ENCODE measurements around the gene MCM8. TPM values are rescaled to one million over a fixed set of nuclear protein-coding genes. Genes with fewer than 3 reads are reported as not detected.

Gene MCM8
- total and polyA plus RNA-seq, 9 of the 15 experiments (the other 6 are each of a cell fraction or from before 2014, with no cell fraction given) = 4.5 to 43.8 (median 25.4) TPM

- 71% methylated on average over 3 of the region's 3 CpGs for WGBS (ENCODE audit: insufficient coverage, low coverage, missing lambda C conversion rate)
- CTCF ChIA-PET (ENCODE audit: low intra/inter-chr PET ratio) = no interaction called here
- BruUV-seq (replicated peaks) = no TSS peak
These were observed 40.5 kb downstream of the MCM8 start for GRCh38 chr20:5990946-5991345.

More at GRCh38 chr20:5990946-5991345, 40.5 kb downstream of the MCM8 start:
- Histone ChIP-seq H3K9ac (ENCODE audit: insufficient read depth in 1 of 2, low read depth in 2 of 2, low read length in 2 of 2) (no peak overlapping the region), H3K9me3 (replicated peaks; ENCODE audit: control insufficient read depth, insufficient read depth, low read depth, low read length) (no peaks in the 10 kb centered on the region), H3K27me3 (ENCODE audit: control insufficient read depth in 2 of 2, insufficient read depth in 2 of 2, low read length in 2 of 2) (no peaks in the 10 kb centered on the region), H4K20me1 (replicated peaks; ENCODE audit: control insufficient read depth, insufficient read depth, low read length) (no peaks in the 10 kb centered on the region), H3K79me2 (ENCODE audit: control insufficient read depth, insufficient read depth, low read length) (no peaks in the 10 kb centered on the region), H3K4me1 (replicated peaks in 1 of 2; ENCODE audit: control insufficient read depth in 2 of 2, insufficient read depth in 2 of 2, low read length in 2 of 2) (no peaks in the 10 kb centered on the region), H3K4me3 (no peak overlapping the region), H3K27ac (ENCODE audit: extremely low read depth, low read depth, low read length) (no peak overlapping the region), H2AFZ (ENCODE audit: low read depth, low read length) (no peak overlapping the region), H3K36me3 (ENCODE audit: control insufficient read depth, insufficient read depth, low read length) (peaks cover 76% of the 10 kb centered on the region), H3K9me1 (ENCODE audit: control insufficient read depth, insufficient read depth, low read length) (no peaks in the 10 kb centered on the region), H3K4me2 (ENCODE audit: insufficient read depth, low read length) (no peak overlapping the region)
- ATAC-seq = no peak
- in situ Hi-C loops (cut with MboI) = no loop called here
- DNase-seq (ENCODE audit: extremely low read depth in 1 of 4, low spot score in 3 of 4) = no peak
- intact Hi-C loops (cut with micrococcal nuclease) = no loop called here
- no peak for FAIRE-seq
- POLR2A ChIA-PET = no interaction called here
- TF ChIP-seq ZFP30 (CRISPR knock-in tag; IDR thresholded peaks at IDR 0.05; ENCODE audit: borderline replicate concordance) (no peak), JUNB (CRISPR knock-in tag; conservative IDR thresholded peaks at IDR 0.05) (no peak), BACH1 (tag; IDR thresholded peaks at IDR 0.05) (no peak), MLLT1 (IDR thresholded peaks at IDR 0.05) (no peak), SMAD2 (IDR thresholded peaks at IDR 0.05; ENCODE audit: low read depth, low read length) (no peak), ZNF165 (CRISPR knock-in tag; IDR thresholded peaks at IDR 0.05; ENCODE audit: borderline replicate concordance) (no peak), ELK3 (CRISPR knock-in tag; IDR thresholded peaks at IDR 0.05) (no peak), U2AF2 (optimal IDR thresholded peaks at IDR 0.05; ENCODE audit: low read depth, low read length) (no peak), HINFP (tag; conservative IDR thresholded peaks at IDR 0.05; ENCODE audit: low read depth) (no peak), ZNF436 (CRISPR knock-in tag; IDR thresholded peaks at IDR 0.05) (no peak), ZNF609 (CRISPR knock-in tag; IDR thresholded peaks at IDR 0.05; ENCODE audit: borderline replicate concordance) (no peak), MECOM (CRISPR knock-in tag; IDR thresholded peaks at IDR 0.05) (no peak), ZNF274 (IDR thresholded peaks at IDR 0.05; ENCODE audit: borderline replicate concordance, low read depth, low read length) (no peak)
